ENCODE data around the gene HPS5. TPM values are rescaled to one million over a fixed set of nuclear protein-coding genes. Genes with fewer than 3 reads are reported as not detected.
"Not testable (repeated sequence)": the region's sequence is repeated elsewhere in the genome, so short reads cannot be mapped to it uniquely, and the experiment has no call there.

HPS5 gene
- total RNA-seq, 1 donor from 2014 or later: 76.3 TPM

GRCh38 chr11:18329196-18329870 is 7.4 kb upstream of the HPS5 start:
- DNase-seq (ENCODE audit: extremely low spot score, unreplicated experiment): no peak
- Mint-ChIP-seq H3K4me1 (ENCODE audit: unreplicated experiment) (peaks cover 39% of the 10 kb centered on the region), H3K27me3 (ENCODE audit: unreplicated experiment) (no peaks in the 10 kb centered on the region), H3K4me3 (ENCODE audit: unreplicated experiment) (no peak overlapping the region), H3K36me3 (ENCODE audit: unreplicated experiment) (peaks cover 49% of the 10 kb centered on the region), H3K9me3 (ENCODE audit: unreplicated experiment) (no peaks in the 10 kb centered on the region), H3K27ac (ENCODE audit: unreplicated experiment) (peak overlapping the region; percentile 51)
- no peak for TF ChIP-seq CTCF (IDR thresholded peaks at IDR 0.05)

GRCh38 chr11:18324381-18324780 is 2.4 kb upstream of the HPS5 start:
- no peaks in the 10 kb centered on the region for H3K9me3 Mint-ChIP-seq (ENCODE audit: unreplicated experiment)
- no peak for DNase-seq (ENCODE audit: extremely low spot score, unreplicated experiment)
- H3K4me3 Mint-ChIP-seq (ENCODE audit: unreplicated experiment): peak overlapping the region; percentile 86
- H3K27me3 Mint-ChIP-seq (ENCODE audit: unreplicated experiment): no peaks in the 10 kb centered on the region
- no peak overlapping the region for H3K27ac Mint-ChIP-seq (ENCODE audit: unreplicated experiment)
- H3K36me3 Mint-ChIP-seq (ENCODE audit: unreplicated experiment): peaks cover 24% of the 10 kb centered on the region
- no peak for TF ChIP-seq CTCF (IDR thresholded peaks at IDR 0.05)
- peaks cover 57% of the 10 kb centered on the region for H3K4me1 Mint-ChIP-seq (ENCODE audit: unreplicated experiment)

GRCh38 chr11:18323881-18324280 is 1.9 kb upstream of the HPS5 start:
- DNase-seq (ENCODE audit: extremely low spot score, unreplicated experiment); H3K27me3 Mint-ChIP-seq (ENCODE audit: unreplicated experiment); H3K9me3 Mint-ChIP-seq (ENCODE audit: unreplicated experiment): not testable (repeated sequence)
- Mint-ChIP-seq H3K36me3 (ENCODE audit: unreplicated experiment) (peaks cover 20% of the 10 kb centered on the region), H3K4me1 (ENCODE audit: unreplicated experiment) (peaks cover 59% of the 10 kb centered on the region), H3K4me3 (ENCODE audit: unreplicated experiment) (peak overlapping the region; percentile 86), H3K27ac (ENCODE audit: unreplicated experiment) (peak overlapping the region; percentile 35)

- no peak for DNase-seq (ENCODE audit: extremely low spot score, unreplicated experiment)
- Mint-ChIP-seq H3K4me1 (ENCODE audit: unreplicated experiment) (peaks cover 66% of the 10 kb centered on the region), H3K36me3 (ENCODE audit: unreplicated experiment) (peaks cover 17% of the 10 kb centered on the region)
Observed at GRCh38 chr11:18322818-18323570, 1.1 kb upstream of the HPS5 start.

GRCh38 chr11:18321578-18321968 is 367 bp downstream of the HPS5 start:
- H3K4me3 Mint-ChIP-seq (ENCODE audit: unreplicated experiment): peak overlapping the region; percentile 86
- no peak for TF ChIP-seq CTCF (IDR thresholded peaks at IDR 0.05)
- H3K36me3 Mint-ChIP-seq (ENCODE audit: unreplicated experiment): peaks cover 18% of the 10 kb centered on the region
- H3K27ac Mint-ChIP-seq (ENCODE audit: unreplicated experiment): peak overlapping the region; percentile 100
- H3K9me3 Mint-ChIP-seq (ENCODE audit: unreplicated experiment): no peaks in the 10 kb centered on the region
- no peaks in the 10 kb centered on the region for H3K27me3 Mint-ChIP-seq (ENCODE audit: unreplicated experiment)
- DNase-seq (ENCODE audit: extremely low spot score, unreplicated experiment): no peak
- H3K4me1 Mint-ChIP-seq (ENCODE audit: unreplicated experiment): peaks cover 72% of the 10 kb centered on the region

More at GRCh38 chr11:18322818-18323570, 1.1 kb upstream of the HPS5 start:
- Mint-ChIP-seq H3K27ac (ENCODE audit: unreplicated experiment) (peak overlapping the region; percentile 100), H3K4me3 (ENCODE audit: unreplicated experiment) (peak overlapping the region; percentile 86), H3K27me3 (ENCODE audit: unreplicated experiment) (no peaks in the 10 kb centered on the region), H3K9me3 (ENCODE audit: unreplicated experiment) (no peaks in the 10 kb centered on the region)
- TF ChIP-seq CTCF (IDR thresholded peaks at IDR 0.05): no peak
